ENCODE measurements around the gene TMEM231. TPM values are rescaled to one million over a fixed set of nuclear protein-coding genes. Genes with fewer than 3 reads are reported as not detected.
A peak's percentile ranks its signal among the peaks of the same experiment; 100 is the strongest.
"Not testable (repeated sequence)": the region's sequence is repeated elsewhere in the genome, so short reads cannot be mapped to it uniquely, and the experiment has no call there.

TMEM231 gene
- total RNA-seq, 1 experiment from 2014 or later, result 17.3 TPM

DNA sequence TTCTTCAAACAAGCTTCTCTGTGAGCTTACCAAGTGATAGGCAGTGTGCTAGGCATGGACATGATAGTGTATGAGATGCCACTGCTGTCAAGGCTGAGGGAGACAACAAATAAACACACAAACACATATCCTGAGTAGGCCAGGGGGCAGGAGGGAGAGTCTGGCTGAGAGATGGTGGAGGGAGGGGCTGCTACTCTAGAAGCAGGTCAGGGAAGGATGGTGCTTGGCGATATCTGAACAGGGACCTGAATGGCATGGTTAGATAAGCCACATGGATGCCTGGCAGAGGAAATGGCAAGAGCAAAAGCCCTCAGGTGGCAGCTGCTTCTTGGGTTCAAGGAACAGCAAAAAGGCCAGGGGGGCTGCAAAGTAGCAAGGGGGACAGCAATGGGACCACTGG lies 52.3 kb downstream of the TMEM231 start:
- Histone ChIP-seq H3K27ac (ENCODE audit: low read depth, low read length, poor library complexity, severe bottlenecking) (no peak overlapping the region), H3K4me1 (ENCODE audit: insufficient read depth, low read length, poor library complexity, severe bottlenecking) (peaks cover 3% of the 10 kb centered on the region), H3K9me3 (ENCODE audit: low read depth, low read length, poor library complexity, severe bottlenecking) (no peaks in the 10 kb centered on the region), H3K4me3 (ENCODE audit: low read depth, low read length, poor library complexity, severe bottlenecking) (no peak overlapping the region), H3K27me3 (replicated peaks; ENCODE audit: insufficient read depth, low read depth, low read length, poor library complexity) (no peaks in the 10 kb centered on the region), H3K36me3 (ENCODE audit: insufficient read depth, low read length, poor library complexity, severe bottlenecking) (no peaks in the 10 kb centered on the region)
- CTCF ChIA-PET, result no interaction called here
- DNase-seq (ENCODE audit: low spot score), result no peak
- intact Hi-C loops (cut with micrococcal nuclease; ENCODE audit: unreplicated experiment), result no loop called here
- POLR2A ChIA-PET (ENCODE audit: low non-redundant PET), result no interaction called here
- TF ChIP-seq, protein P1, sequence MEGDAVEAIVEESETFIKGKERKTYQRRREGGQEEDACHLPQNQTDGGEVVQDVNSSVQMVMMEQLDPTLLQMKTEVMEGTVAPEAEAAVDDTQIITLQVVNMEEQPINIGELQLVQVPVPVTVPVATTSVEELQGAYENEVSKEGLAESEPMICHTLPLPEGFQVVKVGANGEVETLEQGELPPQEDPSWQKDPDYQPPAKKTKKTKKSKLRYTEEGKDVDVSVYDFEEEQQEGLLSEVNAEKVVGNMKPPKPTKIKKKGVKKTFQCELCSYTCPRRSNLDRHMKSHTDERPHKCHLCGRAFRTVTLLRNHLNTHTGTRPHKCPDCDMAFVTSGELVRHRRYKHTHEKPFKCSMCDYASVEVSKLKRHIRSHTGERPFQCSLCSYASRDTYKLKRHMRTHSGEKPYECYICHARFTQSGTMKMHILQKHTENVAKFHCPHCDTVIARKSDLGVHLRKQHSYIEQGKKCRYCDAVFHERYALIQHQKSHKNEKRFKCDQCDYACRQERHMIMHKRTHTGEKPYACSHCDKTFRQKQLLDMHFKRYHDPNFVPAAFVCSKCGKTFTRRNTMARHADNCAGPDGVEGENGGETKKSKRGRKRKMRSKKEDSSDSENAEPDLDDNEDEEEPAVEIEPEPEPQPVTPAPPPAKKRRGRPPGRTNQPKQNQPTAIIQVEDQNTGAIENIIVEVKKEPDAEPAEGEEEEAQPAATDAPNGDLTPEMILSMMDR (conservative IDR thresholded peaks at IDR 0.05; ENCODE audit: low read depth, low read length), result no peak
- TF ChIP-seq EZH2 (IDR thresholded peaks at IDR 0.05; ENCODE audit: borderline replicate concordance, low read depth, low read length, poor library complexity, severe bottlenecking), result no peak
- BruUV-seq (replicated peaks), result no TSS peak

DNA sequence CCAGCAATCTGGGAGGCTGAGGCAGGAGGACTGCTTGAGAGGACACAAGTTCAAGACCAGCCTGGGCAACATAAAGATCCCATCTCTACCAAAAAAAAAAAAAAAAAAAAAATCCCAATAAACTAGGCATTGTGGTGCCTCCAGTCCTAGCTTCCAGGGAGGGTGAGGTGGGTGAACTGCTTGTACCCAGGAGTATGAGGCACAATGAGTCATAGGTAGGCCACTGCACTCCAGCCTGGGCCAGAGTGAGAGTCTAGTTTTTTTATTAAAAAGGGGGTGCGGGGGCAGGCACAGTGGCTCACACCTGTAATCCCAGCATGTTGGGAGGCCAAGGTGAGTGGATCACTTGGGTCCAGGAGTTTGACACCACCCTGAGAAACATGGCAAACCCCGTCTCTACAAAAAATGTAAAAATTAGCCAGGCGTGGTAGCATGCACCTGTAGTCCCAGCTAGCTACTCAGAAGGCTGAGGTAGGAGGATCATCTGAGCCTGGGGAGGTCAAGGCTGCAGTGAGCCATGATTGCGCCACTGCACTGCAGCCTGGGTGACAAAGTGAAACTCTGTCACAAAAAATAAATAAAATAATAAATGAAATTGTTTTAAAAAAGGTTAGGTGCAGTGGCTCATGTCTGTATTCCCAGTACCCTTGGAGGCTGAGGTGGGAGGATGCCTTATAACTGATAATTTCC lies 53.0 kb downstream of the TMEM231 start:
- CTCF ChIA-PET, result interaction anchor here (0.7 kb wide), 1 partner anchor 15 kb away, joined by 3 read pairs; no protein-coding TSS in a partner anchor
- no peak for TF ChIP-seq EZH2 (IDR thresholded peaks at IDR 0.05; ENCODE audit: borderline replicate concordance, low read depth, low read length, poor library complexity, severe bottlenecking)
- TF ChIP-seq, protein P1 (conservative IDR thresholded peaks at IDR 0.05; ENCODE audit: low read depth, low read length), result no peak
- POLR2A ChIA-PET (ENCODE audit: low non-redundant PET), result no interaction called here
- H3K4me1 ChIP-seq (ENCODE audit: insufficient read depth, low read length, poor library complexity, severe bottlenecking), result peaks cover 10% of the 10 kb centered on the region
- no peak overlapping the region for H3K27ac ChIP-seq (ENCODE audit: low read depth, low read length, poor library complexity, severe bottlenecking)
- no peaks in the 10 kb centered on the region for H3K9me3 ChIP-seq (ENCODE audit: low read depth, low read length, poor library complexity, severe bottlenecking)
- H3K27me3 ChIP-seq (replicated peaks; ENCODE audit: insufficient read depth, low read depth, low read length, poor library complexity), result no peaks in the 10 kb centered on the region
- no TSS peak for BruUV-seq (replicated peaks)
- intact Hi-C loops (cut with micrococcal nuclease; ENCODE audit: unreplicated experiment), result no loop called here
- no peaks in the 10 kb centered on the region for H3K36me3 ChIP-seq (ENCODE audit: insufficient read depth, low read length, poor library complexity, severe bottlenecking)
- no peak for DNase-seq (ENCODE audit: low spot score)
- H3K4me3 ChIP-seq (ENCODE audit: low read depth, low read length, poor library complexity, severe bottlenecking), result no peak overlapping the region

DNA sequence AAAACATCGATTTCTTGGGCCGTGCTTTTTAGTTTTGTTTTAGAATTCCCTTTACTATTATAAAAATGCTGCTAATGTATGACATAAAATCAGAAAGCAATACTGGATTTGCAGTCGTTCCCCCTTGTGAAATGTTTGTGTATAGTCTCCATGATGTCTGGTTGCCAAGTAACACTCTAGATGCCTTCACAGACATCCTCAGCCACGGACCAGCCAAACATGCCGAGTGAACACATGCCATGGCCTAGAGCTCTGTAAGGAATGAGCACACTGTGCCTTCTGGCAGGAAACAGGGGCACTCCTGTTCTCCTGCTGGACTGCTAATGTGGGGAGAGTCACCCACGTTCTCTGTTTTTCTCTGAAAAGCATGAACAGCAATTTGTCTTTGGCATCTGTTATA lies 54.2 kb downstream of the TMEM231 start:
- H3K36me3 ChIP-seq (ENCODE audit: insufficient read depth, low read length, poor library complexity, severe bottlenecking); H3K27ac ChIP-seq (ENCODE audit: low read depth, low read length, poor library complexity, severe bottlenecking); CTCF ChIA-PET; POLR2A ChIA-PET (ENCODE audit: low non-redundant PET); intact Hi-C loops (cut with micrococcal nuclease; ENCODE audit: unreplicated experiment); H3K9me3 ChIP-seq (ENCODE audit: low read depth, low read length, poor library complexity, severe bottlenecking); H3K27me3 ChIP-seq (replicated peaks; ENCODE audit: insufficient read depth, low read depth, low read length, poor library complexity); BruUV-seq (replicated peaks); H3K4me3 ChIP-seq (ENCODE audit: low read depth, low read length, poor library complexity, severe bottlenecking); DNase-seq (ENCODE audit: low spot score): not testable (repeated sequence)
- peaks cover 22% of the 10 kb centered on the region for H3K4me1 ChIP-seq (ENCODE audit: insufficient read depth, low read length, poor library complexity, severe bottlenecking)

DNA sequence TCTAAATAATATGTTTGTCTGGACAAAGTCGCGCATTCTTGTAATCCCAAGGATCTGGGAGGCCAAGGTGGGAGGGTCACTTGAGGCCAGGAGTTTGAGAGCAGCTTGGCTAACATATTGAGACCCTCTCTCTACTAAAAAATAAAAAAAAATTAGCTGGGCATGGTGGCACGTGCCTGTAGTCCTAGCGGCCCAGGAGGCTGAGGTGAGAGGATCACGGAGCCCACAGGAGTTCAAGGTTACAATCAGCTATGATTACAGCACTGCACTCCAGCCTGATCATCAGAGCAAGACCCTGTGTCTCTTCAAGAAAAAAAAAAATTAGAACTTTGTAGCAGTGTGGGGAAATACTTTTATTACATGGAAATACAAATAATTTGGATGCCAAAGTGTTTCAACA lies 54.7 kb downstream of the TMEM231 start:
- Histone ChIP-seq H3K27me3 (replicated peaks; ENCODE audit: insufficient read depth, low read depth, low read length, poor library complexity) (no peaks in the 10 kb centered on the region), H3K9me3 (ENCODE audit: low read depth, low read length, poor library complexity, severe bottlenecking) (no peaks in the 10 kb centered on the region), H3K4me1 (ENCODE audit: insufficient read depth, low read length, poor library complexity, severe bottlenecking) (peaks cover 26% of the 10 kb centered on the region), H3K27ac (ENCODE audit: low read depth, low read length, poor library complexity, severe bottlenecking) (no peak overlapping the region), H3K4me3 (ENCODE audit: low read depth, low read length, poor library complexity, severe bottlenecking) (no peak overlapping the region), H3K36me3 (ENCODE audit: insufficient read depth, low read length, poor library complexity, severe bottlenecking) (no peaks in the 10 kb centered on the region)
- intact Hi-C loops (cut with micrococcal nuclease; ENCODE audit: unreplicated experiment), result no loop called here
- ChIA-PET CTCF (no interaction called here), POLR2A (ENCODE audit: low non-redundant PET) (no interaction called here)
- DNase-seq (ENCODE audit: low spot score), result no peak
- no TSS peak for BruUV-seq (replicated peaks)
- TF ChIP-seq EZH2 (IDR thresholded peaks at IDR 0.05; ENCODE audit: borderline replicate concordance, low read depth, low read length, poor library complexity, severe bottlenecking), result no peak
- TF ChIP-seq, protein P1 (conservative IDR thresholded peaks at IDR 0.05; ENCODE audit: low read depth, low read length), result no peak

DNA sequence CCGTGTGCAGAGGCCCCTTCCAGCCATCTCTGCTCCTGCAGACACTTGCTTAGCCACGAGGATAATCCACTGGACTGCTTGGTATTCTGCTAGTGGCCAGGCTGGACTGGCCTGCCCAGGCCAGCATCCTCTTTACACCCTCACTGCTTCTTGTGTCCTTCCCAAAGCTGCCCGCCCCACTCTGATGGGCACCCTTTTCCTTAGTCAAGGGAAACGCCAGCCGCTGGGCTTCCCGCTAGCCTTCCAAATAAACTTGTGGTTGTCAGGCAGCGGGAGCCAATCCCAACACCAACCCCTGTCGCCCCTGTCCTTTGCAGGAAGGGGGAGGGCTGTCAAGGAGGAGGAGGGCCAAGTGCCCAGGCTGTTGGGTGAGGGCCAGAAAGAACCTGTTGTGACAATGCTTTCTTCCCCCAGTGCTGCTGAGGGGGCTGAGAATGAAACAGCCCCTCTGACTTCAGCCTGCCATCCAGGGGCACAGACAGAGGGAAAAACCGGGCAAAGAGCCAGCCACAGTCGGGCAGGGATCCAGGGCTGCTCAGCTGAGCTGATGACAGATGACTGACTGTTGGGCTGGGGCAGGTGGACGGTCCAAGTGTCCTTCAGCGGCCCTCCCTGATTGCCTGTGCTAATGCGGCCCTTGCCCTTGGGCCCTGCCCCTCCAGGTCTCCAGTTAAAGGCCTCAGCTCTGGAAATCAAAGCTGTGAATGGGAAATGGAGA lies 57.3 kb downstream of the TMEM231 start:
- intact Hi-C loops (cut with micrococcal nuclease; ENCODE audit: unreplicated experiment); POLR2A ChIA-PET (ENCODE audit: low non-redundant PET); H3K27me3 ChIP-seq (replicated peaks; ENCODE audit: insufficient read depth, low read depth, low read length, poor library complexity); H3K4me3 ChIP-seq (ENCODE audit: low read depth, low read length, poor library complexity, severe bottlenecking); H3K27ac ChIP-seq (ENCODE audit: low read depth, low read length, poor library complexity, severe bottlenecking); H3K9me3 ChIP-seq (ENCODE audit: low read depth, low read length, poor library complexity, severe bottlenecking); H3K36me3 ChIP-seq (ENCODE audit: insufficient read depth, low read length, poor library complexity, severe bottlenecking); CTCF ChIA-PET; BruUV-seq (replicated peaks): not testable (repeated sequence)
- peak; percentile 55 for DNase-seq (ENCODE audit: low spot score)
- H3K4me1 ChIP-seq (ENCODE audit: insufficient read depth, low read length, poor library complexity, severe bottlenecking), result peaks cover 34% of the 10 kb centered on the region

Data from A673 (cell line).